CD14-positive monocyte (primary cell): ENCODE data around the gene IL11RA. TPM values are rescaled to one million over a fixed set of nuclear protein-coding genes. Genes with fewer than 3 reads are reported as not detected.
A peak's percentile ranks its signal among the peaks of the same experiment; 100 is the strongest.

ENCODE experiments used
- DNase-seq, 3 donors: peaks; one replicate each; pipeline ENCODE4 v3.0.0-alpha.2; 2011 to 2022
- H2AFZ ChIP-seq: 2 replicates; pipeline ENCODE4 v1.6.0; 2012; ENCODE audit warnings: mild to moderate bottlenecking, low read depth, low read length, inconsistent platforms; ENCODE audit not compliant: insufficient read depth, poor library complexity, severe bottlenecking
- H3K27ac ChIP-seq, 2 donors: 1 replicate in 1 of 2; 2 replicates in 1 of 2; pipeline ENCODE4 v1.5.1; 2012 to 2013; ENCODE audit warnings: low read length in 2 of 2, control low read depth in 1 of 2, inconsistent platforms in 1 of 2, low read depth in 1 of 2, mild to moderate bottlenecking in 1 of 2
- H3K27me3 ChIP-seq, 2 donors: one replicate each; pipeline versions ENCODE4 v1.6.0 to v1.6.1; 2011 to 2013; ENCODE audit warnings: low read length in 2 of 2; ENCODE audit not compliant: control insufficient read depth in 2 of 2, insufficient read depth in 2 of 2
- H3K36me3 ChIP-seq, 2 donors: replicated peaks in 1 of 2; 1 replicate in 1 of 2; 2 replicates in 1 of 2; pipeline versions ENCODE4 v1.5.1 to v1.6.1; 2012 to 2013; ENCODE audit warnings: low read length in 2 of 2, control low read depth in 1 of 2, inconsistent platforms in 1 of 2, mild to moderate bottlenecking in 1 of 2; ENCODE audit not compliant: insufficient read depth in 2 of 2, control insufficient read depth in 1 of 2
- H3K4me1 ChIP-seq, 2 donors: 1 replicate in 1 of 2; 2 replicates in 1 of 2; pipeline versions ENCODE4 v1.5.1 to v1.6.1; 2012 to 2013; ENCODE audit warnings: low read length in 2 of 2, control low read depth in 1 of 2, inconsistent platforms in 1 of 2, mild to moderate bottlenecking in 1 of 2, moderate library complexity in 1 of 2; ENCODE audit not compliant: insufficient read depth in 2 of 2, control insufficient read depth in 1 of 2
- H3K4me2 ChIP-seq: replicated peaks from 2 replicates; pipeline ENCODE3; 2012; ENCODE audit warnings: low read length, moderate library complexity, mild to moderate bottlenecking; ENCODE audit not compliant: poor library complexity, severe bottlenecking; ENCODE audit errors: extremely low read depth
- H3K4me3 ChIP-seq, 3 experiments: fragments of 200-600 bp in 1 of 3; sonication (generic) in 1 of 3; replicated peaks in 1 of 3; 1 replicate in 2 of 3; 2 replicates in 1 of 3; pipeline ENCODE4 v1.5.1; 2011 to 2013; ENCODE audit warnings: low read length in 3 of 3, mild to moderate bottlenecking in 3 of 3, control low read depth in 2 of 3, low read depth in 2 of 3, inconsistent platforms in 1 of 3, moderate library complexity in 1 of 3
- H3K79me2 ChIP-seq: 2 replicates; pipeline ENCODE4 v1.6.0; 2012; ENCODE audit warnings: mild to moderate bottlenecking, control low read depth, inconsistent platforms, low read length, moderate library complexity; ENCODE audit not compliant: insufficient read depth
- H3K9ac ChIP-seq: 2 replicates; pipeline ENCODE4 v1.6.0; 2017; ENCODE audit warnings: low read length, mild to moderate bottlenecking; ENCODE audit not compliant: insufficient read depth, poor library complexity, severe bottlenecking
- H3K9me3 ChIP-seq, 2 donors: replicated peaks in 1 of 2; 1 replicate in 1 of 2; 2 replicates in 1 of 2; pipeline versions ENCODE4 v1.5.1 to v1.6.1; 2012 to 2013; ENCODE audit warnings: low read length in 2 of 2, control low read depth in 1 of 2; ENCODE audit not compliant: control insufficient read depth in 1 of 2, insufficient read depth in 1 of 2
- H4K20me1 ChIP-seq: 2 replicates; pipeline ENCODE4 v1.6.0; 2012; ENCODE audit warnings: mild to moderate bottlenecking, low read length, control low read depth, moderate library complexity; ENCODE audit not compliant: insufficient read depth
- H3K27ac Mint-ChIP-seq, 7 donors: one replicate each; pipeline ENCODE4 v1.8.0; 2020; ENCODE audit warnings: mild to moderate bottlenecking in 7 of 7, mixed read lengths in 7 of 7, moderate library complexity in 6 of 7, inconsistent platforms in 2 of 7
- H3K27me3 Mint-ChIP-seq, 3 donors: one replicate each; pipeline ENCODE4 v1.8.0; 2021 to 2022; ENCODE audit warnings: low read depth in 3 of 3, mild to moderate bottlenecking in 3 of 3, mixed read lengths in 3 of 3, moderate library complexity in 3 of 3, inconsistent platforms in 1 of 3
- H3K36me3 Mint-ChIP-seq, 2 donors: one replicate each; pipeline ENCODE4 v1.8.0; 2020; ENCODE audit warnings: mixed read lengths in 2 of 2, inconsistent platforms in 1 of 2, mild to moderate bottlenecking in 1 of 2
- H3K4me1 Mint-ChIP-seq: one replicate; pipeline ENCODE4 v1.8.0; 2020; ENCODE audit warnings: mild to moderate bottlenecking, mixed read lengths
- H3K4me3 Mint-ChIP-seq, 2 donors: one replicate each; pipeline ENCODE4 v1.8.0; 2020; ENCODE audit warnings: mild to moderate bottlenecking in 2 of 2, mixed read lengths in 2 of 2, moderate library complexity in 1 of 2
- H3K9me3 Mint-ChIP-seq, 7 donors: one replicate each; pipeline ENCODE4 v1.8.0; 2020 to 2022; ENCODE audit warnings: mixed read lengths in 7 of 7, mild to moderate bottlenecking in 6 of 7, moderate library complexity in 6 of 7, inconsistent platforms in 2 of 7
- WGBS: methylation state at CpG from one replicate; pipeline ENCODE4 v1.1.5; 2013; ENCODE audit warnings: missing lambda C conversion rate; ENCODE audit not compliant: insufficient coverage; 5-methylcytosine and 5-hydroxymethylcytosine counted together
- intact Hi-C, 2 donors: fragments of 100-400 bp; cut with micrococcal nuclease; formaldehyde crosslinking; loops; one replicate each; pipeline versions ENCODE4 v1.15.0 to v1.15.1; 2023
- polyA plus RNA-seq, 3 donors: library from polyadenylated mRNA; depleted of rRNA in 1 of 3; unstranded in 2 of 3; stranded (reverse) in 1 of 3; fragments of 300-500 nt in 2 of 3; fragments of >200 nt in 1 of 3; fragmentation: Illumina TruSeq in 2 of 3; gene quantifications; 1 replicate in 2 of 3; 2 replicates in 1 of 3; pipeline ENCODE4 v1.2.3, GENCODE V29; 2012 to 2021
- TF ChIP-seq, protein P1 (sequence below): fragments of 200-600 bp; IDR thresholded peaks from one replicate; pipeline ENCODE4 v1.8.0; 2022; ENCODE audit warnings: antibody characterized with exemption, mild to moderate bottlenecking

IL11RA gene
- polyA plus RNA-seq, 3 donors: 2.8 to 39.1 (median 4.1) TPM

DNA sequence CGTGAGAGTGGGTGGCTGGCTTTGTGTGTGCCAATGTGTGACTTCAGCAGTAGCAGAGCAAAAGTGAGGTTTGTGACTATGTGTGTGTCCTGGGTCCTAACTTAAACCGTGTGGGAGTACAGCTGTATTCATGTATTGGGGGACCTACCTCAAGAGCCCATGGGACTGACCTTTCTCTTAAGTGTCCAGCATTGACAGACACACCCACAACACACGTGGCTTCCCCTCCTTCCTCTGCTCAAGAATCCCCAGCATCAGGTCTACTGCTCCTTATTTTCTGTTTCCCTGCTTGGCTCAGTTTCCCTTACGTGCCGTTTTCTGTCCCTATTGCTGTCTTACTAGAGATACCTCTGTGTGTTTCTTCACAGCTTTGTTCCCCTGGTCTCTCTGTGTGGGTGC is 616 bp downstream of the IL11RA start:
- Mint-ChIP-seq H3K4me1 (peaks cover 31% of the 10 kb centered on the region), H3K4me3 (peak overlapping the region; percentile 54 to 72)
- intact Hi-C loops: no loop called here

GRCh38 chr9:34653151-34654072 is 1.4 kb downstream of the IL11RA start:
- H3K4me1 Mint-ChIP-seq: peaks cover 25% of the 10 kb centered on the region
- Histone ChIP-seq H4K20me1 (no peaks in the 10 kb centered on the region), H2AFZ (no peak overlapping the region), H3K4me2 (no peak overlapping the region), H3K36me3 (peaks cover 16 to 26% of the 10 kb centered on the region in 2 donors), H3K27ac (no peak overlapping the region), H3K4me3 (no peak overlapping the region), H3K27me3 (no peaks in the 10 kb centered on the region), H3K9me3 (no peaks in the 10 kb centered on the region), H3K9ac (no peak overlapping the region), H3K79me2 (no peaks in the 10 kb centered on the region), H3K4me1 (peaks cover 5 to 10% of the 10 kb centered on the region in 2 donors)
- intact Hi-C loops: no loop called here
- peak overlapping the region in 2 of 7 donors; percentile 26 to 34 for H3K27ac Mint-ChIP-seq
- peaks cover 8 to 14% (median 8%) of the 10 kb centered on the region in 3 donors for H3K27me3 Mint-ChIP-seq
- H3K9me3 Mint-ChIP-seq: peaks cover 0 to 4% (median 0%) of the 10 kb centered on the region in 7 donors
- 79% methylated on average over 8 of the region's 11 CpGs for WGBS
- peaks cover 28 to 36% of the 10 kb centered on the region in 2 donors for H3K36me3 Mint-ChIP-seq
- no peak for DNase-seq
- TF ChIP-seq, protein P1, sequence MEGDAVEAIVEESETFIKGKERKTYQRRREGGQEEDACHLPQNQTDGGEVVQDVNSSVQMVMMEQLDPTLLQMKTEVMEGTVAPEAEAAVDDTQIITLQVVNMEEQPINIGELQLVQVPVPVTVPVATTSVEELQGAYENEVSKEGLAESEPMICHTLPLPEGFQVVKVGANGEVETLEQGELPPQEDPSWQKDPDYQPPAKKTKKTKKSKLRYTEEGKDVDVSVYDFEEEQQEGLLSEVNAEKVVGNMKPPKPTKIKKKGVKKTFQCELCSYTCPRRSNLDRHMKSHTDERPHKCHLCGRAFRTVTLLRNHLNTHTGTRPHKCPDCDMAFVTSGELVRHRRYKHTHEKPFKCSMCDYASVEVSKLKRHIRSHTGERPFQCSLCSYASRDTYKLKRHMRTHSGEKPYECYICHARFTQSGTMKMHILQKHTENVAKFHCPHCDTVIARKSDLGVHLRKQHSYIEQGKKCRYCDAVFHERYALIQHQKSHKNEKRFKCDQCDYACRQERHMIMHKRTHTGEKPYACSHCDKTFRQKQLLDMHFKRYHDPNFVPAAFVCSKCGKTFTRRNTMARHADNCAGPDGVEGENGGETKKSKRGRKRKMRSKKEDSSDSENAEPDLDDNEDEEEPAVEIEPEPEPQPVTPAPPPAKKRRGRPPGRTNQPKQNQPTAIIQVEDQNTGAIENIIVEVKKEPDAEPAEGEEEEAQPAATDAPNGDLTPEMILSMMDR: no peak
- H3K4me3 Mint-ChIP-seq: no peak overlapping the region

More for the DNA sequence above, 616 bp downstream of the IL11RA start:
- TF ChIP-seq, protein P1: no peak
- Histone ChIP-seq H3K4me3 (no peak overlapping the region), H2AFZ (no peak overlapping the region), H3K36me3 (peaks cover 18 to 30% of the 10 kb centered on the region in 2 donors), H3K4me1 (peaks cover 10 to 14% of the 10 kb centered on the region in 2 donors), H3K4me2 (peak overlapping the region; percentile 46), H3K27ac (no peak overlapping the region), H3K27me3 (no peaks in the 10 kb centered on the region), H3K9me3 (no peaks in the 10 kb centered on the region), H3K9ac (no peak overlapping the region), H4K20me1 (peaks cover 7% of the 10 kb centered on the region), H3K79me2 (no peaks in the 10 kb centered on the region)
- peak overlapping the region in 2 of 7 donors; percentile 1 to 26 for H3K27ac Mint-ChIP-seq
- peaks cover 8 to 14% (median 8%) of the 10 kb centered on the region in 3 donors for H3K27me3 Mint-ChIP-seq
- H3K9me3 Mint-ChIP-seq: peaks cover 0 to 4% (median 0%) of the 10 kb centered on the region in 7 donors
- H3K36me3 Mint-ChIP-seq: peaks cover 34 to 44% of the 10 kb centered on the region in 2 donors
- 65% methylated on average over 3 of the region's 5 CpGs for WGBS
- DNase-seq: no peak
